ENCODE results near the gene DEPDC7. TPM values are rescaled to one million over a fixed set of nuclear protein-coding genes. Genes with fewer than 3 reads are reported as not detected.

The DEPDC7 gene
- total RNA-seq, 2 donors from 2014 or later = 0.33 to 0.51 TPM

DNA sequence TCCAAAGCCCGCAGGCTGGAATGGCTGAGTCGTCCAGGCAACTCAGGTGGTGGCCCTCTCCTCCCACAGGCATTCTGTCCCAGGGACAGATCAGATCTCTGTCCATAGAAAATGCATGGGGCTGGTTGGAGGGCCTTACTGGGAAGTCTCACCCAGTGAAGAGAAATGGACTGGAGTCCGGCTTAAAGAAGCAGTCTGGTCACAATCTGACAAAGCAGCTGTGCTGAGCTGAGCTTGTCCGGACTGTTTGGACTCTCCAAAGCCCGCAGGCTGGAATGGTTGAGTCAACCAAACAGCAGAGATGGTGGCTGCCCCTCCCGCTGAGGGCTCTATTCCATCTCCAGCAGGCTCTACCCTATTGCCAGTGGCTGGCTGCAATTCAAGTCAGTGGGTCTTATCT, 14.4 kb upstream of the DEPDC7 start:
- Histone ChIP-seq H3K4me1 (no peaks in the 10 kb centered on the region), H3K27ac (no peak overlapping the region), H3K36me3 (no peaks in the 10 kb centered on the region), H3K9me3 (peaks cover 0 to 6% of the 10 kb centered on the region in 2 donors), H3K27me3 (no peaks in the 10 kb centered on the region), H3K4me3 (no peak overlapping the region)
- no peak for DNase-seq (ENCODE audit: low spot score)
- TF ChIP-seq, protein P1, sequence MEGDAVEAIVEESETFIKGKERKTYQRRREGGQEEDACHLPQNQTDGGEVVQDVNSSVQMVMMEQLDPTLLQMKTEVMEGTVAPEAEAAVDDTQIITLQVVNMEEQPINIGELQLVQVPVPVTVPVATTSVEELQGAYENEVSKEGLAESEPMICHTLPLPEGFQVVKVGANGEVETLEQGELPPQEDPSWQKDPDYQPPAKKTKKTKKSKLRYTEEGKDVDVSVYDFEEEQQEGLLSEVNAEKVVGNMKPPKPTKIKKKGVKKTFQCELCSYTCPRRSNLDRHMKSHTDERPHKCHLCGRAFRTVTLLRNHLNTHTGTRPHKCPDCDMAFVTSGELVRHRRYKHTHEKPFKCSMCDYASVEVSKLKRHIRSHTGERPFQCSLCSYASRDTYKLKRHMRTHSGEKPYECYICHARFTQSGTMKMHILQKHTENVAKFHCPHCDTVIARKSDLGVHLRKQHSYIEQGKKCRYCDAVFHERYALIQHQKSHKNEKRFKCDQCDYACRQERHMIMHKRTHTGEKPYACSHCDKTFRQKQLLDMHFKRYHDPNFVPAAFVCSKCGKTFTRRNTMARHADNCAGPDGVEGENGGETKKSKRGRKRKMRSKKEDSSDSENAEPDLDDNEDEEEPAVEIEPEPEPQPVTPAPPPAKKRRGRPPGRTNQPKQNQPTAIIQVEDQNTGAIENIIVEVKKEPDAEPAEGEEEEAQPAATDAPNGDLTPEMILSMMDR (IDR thresholded peaks at IDR 0.05) = no peak

DNA sequence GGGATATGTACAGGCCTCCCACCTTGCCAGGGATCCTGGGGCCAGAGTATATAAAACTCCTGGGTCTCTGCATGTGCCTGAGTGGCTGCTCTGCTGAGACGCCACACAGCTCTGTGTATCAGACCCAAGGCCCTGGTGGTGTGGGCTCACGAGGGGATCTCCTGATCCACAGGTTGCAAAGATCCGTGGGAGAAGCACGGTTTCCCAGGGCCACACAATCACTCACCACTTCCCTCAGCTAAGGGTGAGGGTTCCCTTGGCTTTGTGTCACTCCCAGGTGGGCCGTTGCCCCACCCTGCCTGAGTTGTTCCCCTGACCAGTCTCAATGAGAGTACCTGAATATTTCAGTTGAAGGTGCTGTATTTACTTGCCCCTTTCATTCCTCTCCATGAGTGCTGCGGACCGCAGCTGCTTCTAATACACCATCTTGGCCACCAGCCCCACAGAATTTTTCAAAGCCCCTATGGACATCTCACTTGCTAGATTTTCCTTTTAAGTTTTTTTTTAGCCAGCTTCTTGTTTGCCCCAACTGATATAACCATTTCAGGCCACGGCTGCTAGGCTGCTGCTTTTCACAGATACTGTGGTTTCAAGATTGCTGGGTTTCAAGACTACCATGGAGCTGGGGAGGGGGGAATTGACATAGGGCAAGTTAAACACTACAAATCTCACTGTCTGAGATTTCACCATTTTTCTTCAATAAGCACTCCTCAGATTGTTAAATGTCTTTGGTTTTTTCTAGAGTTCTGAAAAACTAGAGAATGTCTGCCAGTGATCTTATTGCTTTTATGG, 13.7 kb upstream of the DEPDC7 start:
- H3K36me3 ChIP-seq = no peaks in the 10 kb centered on the region
- H3K4me1 ChIP-seq = no peaks in the 10 kb centered on the region
- H3K9me3 ChIP-seq = peaks cover 0 to 6% of the 10 kb centered on the region in 2 donors
- DNase-seq (ENCODE audit: low spot score) = no peak
- TF ChIP-seq, protein P1 (IDR thresholded peaks at IDR 0.05) = no peak
- H3K4me3 ChIP-seq = no peak overlapping the region
- no peaks in the 10 kb centered on the region for H3K27me3 ChIP-seq
- H3K27ac ChIP-seq = no peak overlapping the region

DNA sequence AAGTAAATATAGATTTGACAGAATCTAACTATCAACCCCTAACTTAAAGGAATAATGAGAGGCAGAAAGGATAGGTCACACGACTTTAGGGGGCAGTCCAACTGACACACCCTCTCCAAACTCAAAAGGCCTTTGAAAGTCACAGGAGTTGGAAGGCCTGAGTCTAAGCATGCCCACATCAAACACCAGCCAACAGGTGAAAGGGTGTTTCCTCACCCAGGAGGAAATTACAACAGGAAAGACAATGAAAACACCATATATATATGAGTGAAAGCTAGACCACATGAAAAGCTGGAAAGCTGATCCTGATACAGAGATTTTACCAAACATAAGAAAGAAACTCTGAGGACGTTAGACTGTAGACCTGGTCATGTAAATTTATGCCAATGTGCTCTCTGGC, 10.5 kb upstream of the DEPDC7 start:
- no peaks in the 10 kb centered on the region for H3K9me3 ChIP-seq
- H3K4me3 ChIP-seq = no peak overlapping the region
- no peak overlapping the region for H3K27ac ChIP-seq
- DNase-seq (ENCODE audit: low spot score) = no peak
- no peaks in the 10 kb centered on the region for H3K27me3 ChIP-seq
- TF ChIP-seq, protein P1 (IDR thresholded peaks at IDR 0.05) = no peak
- no peaks in the 10 kb centered on the region for H3K4me1 ChIP-seq
- H3K36me3 ChIP-seq = no peaks in the 10 kb centered on the region

DNA sequence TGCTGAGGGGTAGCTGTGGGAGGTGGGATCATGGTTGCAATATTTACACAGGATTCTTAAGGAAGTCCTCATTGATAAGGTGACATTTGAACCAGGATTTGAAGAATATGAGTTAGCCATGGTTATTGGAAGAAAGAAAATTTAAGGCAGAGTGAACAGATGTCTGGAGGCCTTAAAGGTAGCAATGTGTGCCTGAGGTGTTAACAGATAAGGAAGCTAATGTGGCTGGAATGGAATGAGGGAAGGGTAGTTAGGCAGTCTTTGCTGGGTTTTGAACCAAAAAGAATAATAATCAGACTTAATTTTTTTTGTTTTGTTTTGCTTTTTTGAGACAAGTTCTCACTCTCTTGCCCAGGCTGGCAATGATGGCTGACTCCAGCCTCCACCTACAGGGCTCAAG, 9.7 kb upstream of the DEPDC7 start:
- no peaks in the 10 kb centered on the region for H3K4me1 ChIP-seq
- H3K9me3 ChIP-seq = no peaks in the 10 kb centered on the region
- no peaks in the 10 kb centered on the region for H3K27me3 ChIP-seq
- H3K4me3 ChIP-seq = no peak overlapping the region
- DNase-seq (ENCODE audit: low spot score) = no peak
- no peaks in the 10 kb centered on the region for H3K36me3 ChIP-seq
- TF ChIP-seq, protein P1 (IDR thresholded peaks at IDR 0.05) = no peak
- no peak overlapping the region for H3K27ac ChIP-seq

DNA sequence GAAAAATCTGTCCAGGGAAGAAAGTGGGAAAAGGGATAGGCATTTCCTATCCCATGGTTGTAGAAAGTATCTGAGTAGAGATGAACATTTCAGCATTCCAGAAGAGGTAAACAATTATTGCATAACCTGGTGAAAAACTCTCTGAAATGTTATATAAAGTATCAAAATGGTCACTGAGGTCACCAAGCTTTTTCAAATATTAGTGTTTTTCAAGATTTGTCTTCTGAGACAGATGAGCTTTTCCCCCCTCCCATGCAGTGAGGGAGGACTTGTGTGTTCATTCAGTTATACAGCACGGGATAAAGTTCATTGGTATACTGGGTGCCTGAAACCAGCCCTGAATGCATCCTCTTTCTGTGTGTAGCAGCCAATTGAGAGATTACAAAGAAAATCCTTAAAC, 1.9 kb upstream of the DEPDC7 start:
- no peak for DNase-seq (ENCODE audit: low spot score)
- TF ChIP-seq, protein P1 (IDR thresholded peaks at IDR 0.05) = no peak
- no peak overlapping the region for H3K27ac ChIP-seq
- no peak overlapping the region for H3K4me3 ChIP-seq
- H3K9me3 ChIP-seq = no peaks in the 10 kb centered on the region
- H3K27me3 ChIP-seq = no peaks in the 10 kb centered on the region
- H3K36me3 ChIP-seq = no peaks in the 10 kb centered on the region
- H3K4me1 ChIP-seq = no peaks in the 10 kb centered on the region

DNA sequence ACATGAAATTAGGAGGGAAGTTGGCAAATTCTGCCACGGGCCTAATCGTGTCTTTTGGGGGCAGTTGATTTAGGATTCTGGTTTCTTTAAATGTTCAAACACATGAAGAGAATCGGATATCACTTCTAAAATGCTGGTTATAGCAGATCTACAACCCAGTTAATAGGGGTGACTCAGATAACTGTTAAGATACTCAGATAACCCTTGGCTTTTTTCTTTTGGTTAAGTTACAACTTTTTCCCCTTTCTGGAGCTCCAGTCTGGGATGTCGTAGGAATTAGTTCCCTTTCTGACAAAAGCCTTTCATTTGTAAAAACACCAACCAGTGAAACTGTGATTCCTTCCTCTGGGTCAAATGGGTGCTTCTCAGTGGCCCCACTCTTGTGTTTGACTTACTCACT, 976 bp downstream of the DEPDC7 start:
- DNase-seq (ENCODE audit: low spot score) = no peak
- TF ChIP-seq, protein P1 (IDR thresholded peaks at IDR 0.05) = no peak
- H3K4me1 ChIP-seq = no peaks in the 10 kb centered on the region
- H3K27ac ChIP-seq = no peak overlapping the region
- peak overlapping the region; percentile 42 to 60 for H3K4me3 ChIP-seq
- no peaks in the 10 kb centered on the region for H3K36me3 ChIP-seq
- no peaks in the 10 kb centered on the region for H3K27me3 ChIP-seq
- no peaks in the 10 kb centered on the region for H3K9me3 ChIP-seq
